Loucy (cell line): ENCODE data around the gene FECH.

Source experiments
- EZH2phosphoT487 ChIP-seq: fragments of 200-600 bp; IDR thresholded peaks from 2 replicates; pipeline ENCODE4 v1.6.1; 2018; ENCODE audit warnings: antibody characterized with exemption, mild to moderate bottlenecking, moderate library complexity, borderline replicate concordance
- TF ChIP-seq, protein P1 (sequence below): fragments of 200-600 bp; sonication (generic); conservative IDR thresholded peaks from 2 replicates; pipeline ENCODE4 v1.5.1; 2014; ENCODE audit warnings: mild to moderate bottlenecking, antibody characterized with exemption, low read length

DNA sequence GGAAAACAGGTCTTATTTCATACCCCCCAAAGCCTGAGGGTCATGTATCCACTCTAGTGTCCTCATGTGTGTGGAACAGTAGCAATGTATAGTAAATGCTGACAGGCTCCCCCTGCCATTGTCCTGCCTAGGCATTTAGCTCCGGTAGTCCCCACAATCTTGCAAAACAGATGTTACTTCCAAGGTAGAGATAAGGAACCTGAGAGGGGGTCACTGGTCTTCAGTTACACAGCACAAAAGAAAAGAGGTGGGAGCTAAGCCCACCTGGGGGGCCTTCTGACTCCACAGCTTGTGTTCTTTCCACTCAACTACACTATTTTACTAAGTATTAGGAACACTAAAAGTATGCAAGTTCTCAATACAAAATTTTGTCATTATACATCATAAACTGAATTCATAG, 17.4 kb upstream of the FECH start:
- TF ChIP-seq, protein P1, sequence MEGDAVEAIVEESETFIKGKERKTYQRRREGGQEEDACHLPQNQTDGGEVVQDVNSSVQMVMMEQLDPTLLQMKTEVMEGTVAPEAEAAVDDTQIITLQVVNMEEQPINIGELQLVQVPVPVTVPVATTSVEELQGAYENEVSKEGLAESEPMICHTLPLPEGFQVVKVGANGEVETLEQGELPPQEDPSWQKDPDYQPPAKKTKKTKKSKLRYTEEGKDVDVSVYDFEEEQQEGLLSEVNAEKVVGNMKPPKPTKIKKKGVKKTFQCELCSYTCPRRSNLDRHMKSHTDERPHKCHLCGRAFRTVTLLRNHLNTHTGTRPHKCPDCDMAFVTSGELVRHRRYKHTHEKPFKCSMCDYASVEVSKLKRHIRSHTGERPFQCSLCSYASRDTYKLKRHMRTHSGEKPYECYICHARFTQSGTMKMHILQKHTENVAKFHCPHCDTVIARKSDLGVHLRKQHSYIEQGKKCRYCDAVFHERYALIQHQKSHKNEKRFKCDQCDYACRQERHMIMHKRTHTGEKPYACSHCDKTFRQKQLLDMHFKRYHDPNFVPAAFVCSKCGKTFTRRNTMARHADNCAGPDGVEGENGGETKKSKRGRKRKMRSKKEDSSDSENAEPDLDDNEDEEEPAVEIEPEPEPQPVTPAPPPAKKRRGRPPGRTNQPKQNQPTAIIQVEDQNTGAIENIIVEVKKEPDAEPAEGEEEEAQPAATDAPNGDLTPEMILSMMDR: no peak
- no peak for TF ChIP-seq EZH2phosphoT487
